HG03439 (cell line): ENCODE data around the gene MVB12B.
"Not testable (repeated sequence)": the region's sequence is repeated elsewhere in the genome, so short reads cannot be mapped to it uniquely, and the experiment has no call there.

Experiments
- ATAC-seq: cut with Tn5 transposase; IDR thresholded peaks from one replicate; pipeline ENCODE4 v1.9.1; 2021; ENCODE audit warnings: mild to moderate bottlenecking, moderate library complexity; ENCODE audit not compliant: unreplicated experiment

Gene MVB12B

GRCh38 chr9:126464694-126465441, 138.2 kb downstream of the MVB12B start:
- no peak for ATAC-seq

- ATAC-seq: no peak
Observed at GRCh38 chr9:126465977-126466376, 139.3 kb downstream of the MVB12B start.

GRCh38 chr9:126468141-126468825, 141.7 kb downstream of the MVB12B start:
- no peak for ATAC-seq

GRCh38 chr9:126470241-126470993, 143.8 kb downstream of the MVB12B start:
- ATAC-seq: peak; percentile 46

- ATAC-seq: peak; percentile 60
Observed at GRCh38 chr9:126471084-126471624, 144.5 kb downstream of the MVB12B start.

- no peak for ATAC-seq
Observed at GRCh38 chr9:126472198-126472947, 145.7 kb downstream of the MVB12B start.

GRCh38 chr9:126472948-126473298, 146.3 kb downstream of the MVB12B start:
- no peak for ATAC-seq

- no peak for ATAC-seq
Observed at GRCh38 chr9:126474206-126474765, 147.7 kb downstream of the MVB12B start.

- ATAC-seq: no peak
Observed at GRCh38 chr9:126474786-126475485, 148.3 kb downstream of the MVB12B start.

GRCh38 chr9:126475933-126476555, 149.4 kb downstream of the MVB12B start:
- ATAC-seq: no peak

GRCh38 chr9:126477432-126477831, 150.8 kb downstream of the MVB12B start:
- not testable (repeated sequence) for ATAC-seq

GRCh38 chr9:126478216-126478981, 151.8 kb downstream of the MVB12B start:
- ATAC-seq: no peak

GRCh38 chr9:126479515-126479914, 152.9 kb downstream of the MVB12B start:
- no peak for ATAC-seq

- no peak for ATAC-seq
Observed at GRCh38 chr9:126480813-126481212, 154.2 kb downstream of the MVB12B start.

GRCh38 chr9:126481862-126482261, 155.2 kb downstream of the MVB12B start:
- no peak for ATAC-seq

GRCh38 chr9:126482361-126483044, 155.9 kb downstream of the MVB12B start:
- no peak for ATAC-seq

- no peak for ATAC-seq
Observed at GRCh38 chr9:126483468-126484073, 156.9 kb downstream of the MVB12B start.

- no peak for ATAC-seq
Observed at GRCh38 chr9:126485662-126486061, 159.0 kb downstream of the MVB12B start.
